ENCODE results near the gene MZT1. TPM values are rescaled to one million over a fixed set of nuclear protein-coding genes. Genes with fewer than 3 reads are reported as not detected.
A peak's percentile ranks its signal among the peaks of the same experiment; 100 is the strongest.

MZT1 gene, protein sequence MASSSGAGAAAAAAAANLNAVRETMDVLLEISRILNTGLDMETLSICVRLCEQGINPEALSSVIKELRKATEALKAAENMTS
- 22.5 and 42.1 TPM in 2 replicates for total RNA-seq

DNA sequence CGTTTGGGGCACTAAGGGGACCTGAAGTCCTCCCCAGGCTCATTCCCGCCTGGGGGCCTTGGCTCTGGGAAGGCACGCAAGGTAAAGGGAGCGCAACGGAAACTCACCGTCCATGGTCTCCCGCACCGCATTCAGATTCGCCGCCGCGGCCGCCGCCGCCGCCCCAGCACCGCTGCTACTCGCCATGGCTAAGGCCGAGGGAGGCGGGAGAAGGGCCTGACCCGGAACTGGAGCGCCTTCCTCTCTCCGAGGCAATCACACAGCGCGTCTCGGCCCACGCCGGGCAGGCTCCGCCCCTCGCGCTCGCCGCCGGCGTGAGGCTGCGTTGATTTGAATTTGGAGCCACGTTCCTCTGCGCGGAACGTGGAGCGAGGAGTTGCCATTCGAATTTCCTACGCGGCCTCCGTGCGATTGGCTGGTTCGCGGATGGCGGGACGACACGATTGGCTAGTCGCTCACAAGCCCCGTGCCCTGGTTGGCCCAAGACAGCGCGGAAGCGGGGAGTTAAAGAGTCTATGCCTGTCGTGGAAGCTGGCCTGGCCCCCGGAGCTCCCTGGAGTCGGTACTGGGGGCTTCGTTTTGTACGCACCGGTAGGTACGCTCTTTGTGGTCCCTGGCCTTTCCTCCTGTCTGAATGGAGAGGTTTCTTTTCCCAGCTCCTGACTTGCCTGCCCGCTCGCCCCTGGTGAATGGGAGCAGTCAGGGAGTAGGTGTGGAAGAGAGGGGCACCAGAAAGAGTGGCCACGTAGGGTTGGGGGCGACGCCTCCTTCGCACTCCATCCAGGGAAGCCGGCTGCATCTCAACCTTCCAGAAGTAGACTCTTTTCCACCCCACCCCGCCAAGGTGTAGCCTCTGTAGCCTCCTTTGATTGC is at the start of gene MZT1, which contains the start of gene BORA:
MZT1 (minus strand) TSS at position 213 of the 873 bp plus-strand sequence; CDS start at position 186, 27 bp downstream.
BORA (plus strand) TSS at position 507 of the 873 bp plus-strand sequence. CDS start 1,018 bp downstream, outside the sequence.
- TF ChIP-seq, protein P1, sequence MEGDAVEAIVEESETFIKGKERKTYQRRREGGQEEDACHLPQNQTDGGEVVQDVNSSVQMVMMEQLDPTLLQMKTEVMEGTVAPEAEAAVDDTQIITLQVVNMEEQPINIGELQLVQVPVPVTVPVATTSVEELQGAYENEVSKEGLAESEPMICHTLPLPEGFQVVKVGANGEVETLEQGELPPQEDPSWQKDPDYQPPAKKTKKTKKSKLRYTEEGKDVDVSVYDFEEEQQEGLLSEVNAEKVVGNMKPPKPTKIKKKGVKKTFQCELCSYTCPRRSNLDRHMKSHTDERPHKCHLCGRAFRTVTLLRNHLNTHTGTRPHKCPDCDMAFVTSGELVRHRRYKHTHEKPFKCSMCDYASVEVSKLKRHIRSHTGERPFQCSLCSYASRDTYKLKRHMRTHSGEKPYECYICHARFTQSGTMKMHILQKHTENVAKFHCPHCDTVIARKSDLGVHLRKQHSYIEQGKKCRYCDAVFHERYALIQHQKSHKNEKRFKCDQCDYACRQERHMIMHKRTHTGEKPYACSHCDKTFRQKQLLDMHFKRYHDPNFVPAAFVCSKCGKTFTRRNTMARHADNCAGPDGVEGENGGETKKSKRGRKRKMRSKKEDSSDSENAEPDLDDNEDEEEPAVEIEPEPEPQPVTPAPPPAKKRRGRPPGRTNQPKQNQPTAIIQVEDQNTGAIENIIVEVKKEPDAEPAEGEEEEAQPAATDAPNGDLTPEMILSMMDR (conservative IDR thresholded peaks at IDR 0.05; ENCODE audit: low read depth, low read length) = no peak
- H3K4me3 ChIP-seq (ENCODE audit: low read depth, low read length) = peak within 1 kb of the TSS; percentile 98
- peak; percentile 82 for DNase-seq (ENCODE audit: low read depth)

DNA sequence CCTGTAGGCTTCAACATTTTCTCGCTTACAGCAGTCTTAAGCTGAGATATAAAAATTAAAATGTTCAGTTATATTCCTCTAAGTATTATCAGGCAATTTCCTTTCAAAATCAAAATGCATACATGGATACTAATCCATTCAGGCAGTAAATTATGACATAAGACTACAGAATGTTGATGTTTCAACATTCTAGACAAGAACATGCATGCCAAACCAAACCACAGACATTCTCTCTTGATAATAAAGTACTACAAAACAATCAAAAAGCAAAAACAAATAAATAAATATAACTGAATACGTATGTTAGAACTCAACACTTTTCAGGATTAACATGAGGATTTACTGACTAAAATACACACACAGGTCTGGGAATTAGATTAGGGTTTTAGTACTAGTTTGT is 46.6 kb upstream of the MZT1 start:
- no peak overlapping the region for H3K4me3 ChIP-seq (ENCODE audit: low read depth, low read length)
- DNase-seq (ENCODE audit: low read depth) = no peak
- TF ChIP-seq, protein P1 (conservative IDR thresholded peaks at IDR 0.05; ENCODE audit: low read depth, low read length) = no peak

DNA sequence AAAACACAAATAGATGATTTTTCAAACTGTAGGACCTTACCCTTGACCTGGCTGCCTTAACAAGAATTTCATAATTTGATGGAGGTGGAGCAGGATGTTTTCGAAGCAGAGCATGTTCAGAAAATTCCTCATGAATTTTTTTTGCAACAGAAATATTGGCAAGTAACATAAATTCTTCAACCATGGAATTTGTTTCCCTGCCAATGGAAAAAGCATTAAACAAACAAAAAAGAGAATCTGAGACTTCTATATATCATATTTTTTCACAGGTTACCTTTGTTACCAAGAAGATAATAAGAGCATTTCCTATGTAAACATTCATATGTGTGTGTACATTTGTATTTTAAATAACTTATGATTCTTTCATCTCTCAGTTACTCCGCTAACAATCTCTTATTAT is 36.0 kb upstream of the MZT1 start:
- H3K4me3 ChIP-seq (ENCODE audit: low read depth, low read length) = no peak overlapping the region
- DNase-seq (ENCODE audit: low read depth) = no peak
- TF ChIP-seq, protein P1 (conservative IDR thresholded peaks at IDR 0.05; ENCODE audit: low read depth, low read length) = no peak

DNA sequence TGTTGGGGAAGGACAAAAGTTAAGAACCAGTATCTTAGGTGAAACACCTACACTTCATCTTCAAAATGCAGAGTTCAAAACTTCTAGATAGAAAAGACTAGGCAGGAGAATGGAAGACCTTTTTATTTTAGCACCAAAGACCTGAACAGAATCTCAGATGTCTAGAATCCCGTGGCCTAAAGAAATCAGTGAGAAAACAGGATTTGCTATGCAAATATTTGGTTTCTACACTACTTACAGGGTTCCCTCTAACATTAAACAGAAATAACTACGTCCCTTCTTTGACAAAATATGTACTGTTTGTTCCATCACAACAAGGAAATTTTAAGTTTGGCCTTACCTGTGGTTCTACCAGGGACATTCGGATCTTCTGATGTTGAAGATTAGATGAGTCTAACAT is 32.8 kb upstream of the MZT1 start:
- DNase-seq (ENCODE audit: low read depth) = no peak
- TF ChIP-seq, protein P1 (conservative IDR thresholded peaks at IDR 0.05; ENCODE audit: low read depth, low read length) = no peak
- no peak overlapping the region for H3K4me3 ChIP-seq (ENCODE audit: low read depth, low read length)

DNA sequence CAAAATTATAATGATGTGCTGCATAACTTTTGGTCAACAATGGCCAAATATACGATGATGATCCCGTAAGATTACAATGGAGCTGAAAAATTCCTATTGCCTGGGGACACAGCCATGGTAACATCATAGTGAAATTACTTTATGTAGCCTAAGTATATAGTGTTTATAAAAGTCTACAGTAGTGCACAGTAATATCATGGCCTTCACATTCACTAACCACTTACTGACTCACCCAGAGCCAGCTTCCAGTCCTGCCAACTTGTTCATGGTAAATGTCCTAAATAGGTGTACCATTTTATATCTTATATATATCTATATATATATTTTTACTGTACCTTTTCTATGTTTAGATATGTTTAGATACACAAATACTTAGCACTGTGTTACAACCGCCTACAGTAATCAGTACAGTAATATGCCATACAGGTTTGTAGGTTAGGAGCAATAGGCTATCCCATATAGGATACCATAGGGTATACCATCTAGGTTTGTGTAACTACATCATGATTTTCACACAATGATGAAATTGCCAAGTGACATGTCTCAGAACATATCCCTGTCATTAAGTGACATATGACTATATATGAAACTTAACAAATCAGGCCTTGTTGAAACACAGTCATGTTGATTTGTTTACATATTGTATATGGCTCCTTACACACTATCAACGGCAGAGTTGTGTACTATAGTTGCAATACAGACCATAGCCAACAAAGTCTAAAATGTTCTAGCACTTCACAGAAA is 30.5 kb upstream of the MZT1 start:
- DNase-seq (ENCODE audit: low read depth) = no peak
- H3K4me3 ChIP-seq (ENCODE audit: low read depth, low read length) = no peak overlapping the region
- TF ChIP-seq, protein P1 (conservative IDR thresholded peaks at IDR 0.05; ENCODE audit: low read depth, low read length) = no peak

DNA sequence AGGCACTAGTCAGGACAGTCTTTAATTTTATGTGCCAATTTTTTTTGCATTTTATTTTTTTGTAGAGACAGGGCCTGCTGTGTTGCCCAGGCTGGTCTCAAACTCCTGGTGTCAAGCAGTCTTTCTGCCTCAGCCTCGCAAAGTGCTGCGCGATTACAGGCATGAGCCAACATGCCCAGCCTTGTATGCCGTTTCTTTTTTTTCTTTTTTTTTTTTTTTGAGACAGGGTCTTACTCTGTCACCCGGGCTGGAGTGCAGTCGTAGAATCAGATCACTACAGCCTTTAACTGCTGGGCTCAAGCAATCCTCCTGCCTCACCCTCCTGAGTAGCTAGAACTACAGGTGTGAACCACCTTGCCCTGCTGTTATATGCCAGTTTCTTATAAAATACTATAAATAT is 26.7 kb upstream of the MZT1 start:
- no peak overlapping the region for H3K4me3 ChIP-seq (ENCODE audit: low read depth, low read length)
- no peak for DNase-seq (ENCODE audit: low read depth)
- TF ChIP-seq, protein P1 (conservative IDR thresholded peaks at IDR 0.05; ENCODE audit: low read depth, low read length) = no peak
